ENCODE data around the gene CRLF2.
"Not testable (repeated sequence)": the region's sequence is repeated elsewhere in the genome, so short reads cannot be mapped to it uniquely, and the experiment has no call there.

- not testable (repeated sequence) for TF ChIP-seq POLR2A (IDR thresholded peaks at IDR 0.05)
- TF ChIP-seq, protein P1, sequence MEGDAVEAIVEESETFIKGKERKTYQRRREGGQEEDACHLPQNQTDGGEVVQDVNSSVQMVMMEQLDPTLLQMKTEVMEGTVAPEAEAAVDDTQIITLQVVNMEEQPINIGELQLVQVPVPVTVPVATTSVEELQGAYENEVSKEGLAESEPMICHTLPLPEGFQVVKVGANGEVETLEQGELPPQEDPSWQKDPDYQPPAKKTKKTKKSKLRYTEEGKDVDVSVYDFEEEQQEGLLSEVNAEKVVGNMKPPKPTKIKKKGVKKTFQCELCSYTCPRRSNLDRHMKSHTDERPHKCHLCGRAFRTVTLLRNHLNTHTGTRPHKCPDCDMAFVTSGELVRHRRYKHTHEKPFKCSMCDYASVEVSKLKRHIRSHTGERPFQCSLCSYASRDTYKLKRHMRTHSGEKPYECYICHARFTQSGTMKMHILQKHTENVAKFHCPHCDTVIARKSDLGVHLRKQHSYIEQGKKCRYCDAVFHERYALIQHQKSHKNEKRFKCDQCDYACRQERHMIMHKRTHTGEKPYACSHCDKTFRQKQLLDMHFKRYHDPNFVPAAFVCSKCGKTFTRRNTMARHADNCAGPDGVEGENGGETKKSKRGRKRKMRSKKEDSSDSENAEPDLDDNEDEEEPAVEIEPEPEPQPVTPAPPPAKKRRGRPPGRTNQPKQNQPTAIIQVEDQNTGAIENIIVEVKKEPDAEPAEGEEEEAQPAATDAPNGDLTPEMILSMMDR (IDR thresholded peaks at IDR 0.05): not testable (repeated sequence)
Measured at GRCh38 chrX:1261771-1262170, 49.3 kb upstream of the CRLF2 start.

Measured in lower leg skin (tissue), 3 donors.